A549 (cell line): Measurements from ENCODE around the gene TMEM92. TPM values are rescaled to one million over a fixed set of nuclear protein-coding genes. Genes with fewer than 3 reads are reported as not detected.

Source experiments
- ATAC-seq, 2 experiments: fragments of 200-7000 bp in 1 of 2; fragments of >200 bp in 1 of 2; cut with Nextera tagmentation in 1 of 2; cut with Tn5 transposase in 1 of 2; 3 replicates each; pipeline versions ENCODE4 v1.8.0 to v1.9.1; 2018 to 2020; ENCODE audit warnings: mild to moderate bottlenecking in 1 of 2, moderate library complexity in 1 of 2
- CTCF ChIA-PET: fragments of 300-600 bp; sonication (Branson Sonifier 250); formaldehyde crosslinking; extraction: SDS; loops from one replicate; lab custom pipeline; 2021; ENCODE audit warnings: antibody characterized with exemption, inconsistent platforms; lab: Yijun Ruan, JAX
- POLR2A ChIA-PET: fragments of 350-600 bp; formaldehyde crosslinking; extraction: SDS; loops from one replicate; lab custom pipeline; 2021; ENCODE audit warnings: antibody characterized with exemption, inconsistent platforms; lab: Yijun Ruan, JAX
- DNase-seq, 2 experiments: peaks; one replicate each; pipeline versions ENCODE4 v3.0.0 to v3.0.0-alpha.2; 2011 to 2016; ENCODE audit warnings: low read depth in 1 of 2, low spot score in 1 of 2
- FAIRE-seq: peaks from 2 replicates; lab custom pipeline; 2011; peaks lifted over from hg19 to GRCh38; lab: Jason Lieb, UNC
- H3K27ac ChIP-seq, 2 experiments: fragments of >200 bp; sonication (Bioruptor Twin); formaldehyde crosslinking; 3 replicates each; pipeline ENCODE4 v1.5.1; 2016 to 2017
- H3K4me1 ChIP-seq: fragments of >200 bp; sonication (Bioruptor Twin); formaldehyde crosslinking; 3 replicates; pipeline ENCODE4 v1.6.1; 2016
- H3K4me2 ChIP-seq: fragments of >200 bp; sonication (Bioruptor Twin); formaldehyde crosslinking; 3 replicates; pipeline ENCODE4 v1.6.1; 2016
- H3K4me3 ChIP-seq: fragments of >200 bp; sonication (Bioruptor Twin); formaldehyde crosslinking; 3 replicates; pipeline ENCODE4 v1.5.1; 2016
- H3K9me3 ChIP-seq: fragments of >200 bp; sonication (Bioruptor Twin); formaldehyde crosslinking; 3 replicates; pipeline ENCODE4 v1.6.1; 2016
- CBX2 ChIP-seq: fragments of 200-600 bp; sonication (generic); IDR thresholded peaks from 2 replicates; pipeline ENCODE4 v1.6.1; 2016; ENCODE audit warnings: low read depth, mild to moderate bottlenecking, borderline replicate concordance
- EP300 ChIP-seq, 2 experiments: fragments of >200 bp; sonication (Bioruptor Twin); formaldehyde crosslinking; IDR thresholded peaks; 2 replicates in 1 of 2; 3 replicates in 1 of 2; pipeline ENCODE4 v1.6.1; 2016 to 2017
- ESRRA ChIP-seq: fragments of 150-350 bp; IDR thresholded peaks from 2 replicates; pipeline ENCODE4 v1.6.1; 2014; ENCODE audit warnings: mild to moderate bottlenecking, low read length, borderline replicate concordance
- GATA3 ChIP-seq: IDR thresholded peaks from 2 replicates; pipeline ENCODE4 v1.6.1; 2012; ENCODE audit warnings: borderline replicate concordance
- HOXA7 ChIP-seq: fragments of 250-450 bp; sonication (Bioruptor Pico); IDR thresholded peaks from 2 replicates; pipeline ENCODE4 v1.5.0; 2020; ENCODE audit warnings: mild to moderate bottlenecking, moderate library complexity
- JUN ChIP-seq, 2 experiments: fragments of >200 bp; sonication (Bioruptor Twin); formaldehyde crosslinking; IDR thresholded peaks; 2 replicates in 1 of 2; 3 replicates in 1 of 2; pipeline ENCODE4 v1.6.1; 2016 to 2017
- MYC ChIP-seq: IDR thresholded peaks from 2 replicates; pipeline ENCODE4 v1.6.1; 2012; ENCODE audit warnings: mild to moderate bottlenecking, inconsistent platforms, low read length, improper control_type of control experiment, borderline replicate concordance
- NPAS2 ChIP-seq: fragments of 250-450 bp; sonication (Bioruptor Pico); IDR thresholded peaks from 2 replicates; pipeline ENCODE4 v1.8.0; 2022; ENCODE audit warnings: mild to moderate bottlenecking, moderate library complexity, borderline replicate concordance
- POLR2A ChIP-seq: IDR thresholded peaks from 2 replicates; pipeline ENCODE4 v1.6.1; 2012; ENCODE audit warnings: mild to moderate bottlenecking, low read length
- POLR2AphosphoS2 ChIP-seq: conservative IDR thresholded peaks from 2 replicates; pipeline ENCODE4 v1.6.1; 2012; ENCODE audit warnings: low read length, improper control_type of control experiment, inconsistent platforms
- RAD21 ChIP-seq, 2 experiments: fragments of >200 bp in 1 of 2; sonication (Bioruptor Twin) in 1 of 2; formaldehyde crosslinking in 1 of 2; IDR thresholded peaks in 1 of 2; conservative IDR thresholded peaks in 1 of 2; 2 replicates in 1 of 2; 3 replicates in 1 of 2; pipeline ENCODE4 v1.6.1; 2012 to 2018; ENCODE audit warnings: inconsistent platforms in 1 of 2
- RARB ChIP-seq: fragments of 250-450 bp; sonication (Bioruptor Pico); IDR thresholded peaks from 2 replicates; pipeline ENCODE4 v1.8.0; 2021; ENCODE audit warnings: mild to moderate bottlenecking, moderate library complexity
- RCOR1 ChIP-seq: fragments of 150-350 bp; IDR thresholded peaks from 2 replicates; pipeline ENCODE4 v1.6.1; 2014; ENCODE audit warnings: antibody characterized with exemption, low read length, low read depth
- RFX5 ChIP-seq: fragments of 450-650 bp; IDR thresholded peaks from 2 replicates; pipeline ENCODE4 v1.7.1; 2014; ENCODE audit warnings: antibody characterized with exemption, mild to moderate bottlenecking, moderate library complexity
- RNF2 ChIP-seq: fragments of 200-600 bp; sonication (generic); IDR thresholded peaks from 2 replicates; pipeline ENCODE4 v1.6.1; 2016; ENCODE audit warnings: low read depth, mild to moderate bottlenecking, antibody characterized with exemption, moderate library complexity, borderline replicate concordance
- ZNF302 ChIP-seq: fragments of 250-450 bp; sonication (Bioruptor Pico); IDR thresholded peaks from 2 replicates; pipeline ENCODE4 v1.9.0; 2021; ENCODE audit warnings: inconsistent platforms, mild to moderate bottlenecking, moderate library complexity
- WGBS: methylation state at CpG from one replicate; pipeline ENCODE4 v1.1.6; 2017; ENCODE audit errors: missing lambda C conversion rate; 5-methylcytosine and 5-hydroxymethylcytosine counted together
- polyA plus RNA-seq, 4 experiments: library from polyadenylated mRNA; depleted of rRNA in 3 of 4; stranded (reverse); fragments of >200 nt; fragmentation: RNase III in 1 of 4; extraction: RNeasy Plus Mini Kit Qiagen cat#74134 plus additional on column Dnase treatment in 1 of 4; gene quantifications; 2 replicates in 3 of 4; 3 replicates in 1 of 4; pipeline ENCODE4 v1.2.3, GENCODE V29; 2011 to 2017
- TF ChIP-seq, protein P1 (sequence below): fragments of >200 bp; sonication (Bioruptor Twin); formaldehyde crosslinking; IDR thresholded peaks from 3 replicates; pipeline ENCODE4 v1.5.1; 2016
- TF ChIP-seq, protein P2 (sequence below): IDR thresholded peaks from 2 replicates; pipeline ENCODE4 v1.6.1; 2012; ENCODE audit warnings: low read depth, borderline replicate concordance
- TF ChIP-seq, protein P3 (sequence below): fragments of 150-350 bp; IDR thresholded peaks from 2 replicates; pipeline ENCODE4 v1.6.1; 2014; ENCODE audit warnings: low read depth, mild to moderate bottlenecking, low read length
- TF ChIP-seq, protein P4 (sequence below): fragments of >200 bp; sonication (Bioruptor Twin); formaldehyde crosslinking; IDR thresholded peaks from 3 replicates; pipeline ENCODE4 v1.6.1; 2016

TMEM92 gene
- polyA plus RNA-seq, 2 of the 4 experiments (the other 2 are of a cell fraction) = 10.3 to 27.5 TPM

DNA sequence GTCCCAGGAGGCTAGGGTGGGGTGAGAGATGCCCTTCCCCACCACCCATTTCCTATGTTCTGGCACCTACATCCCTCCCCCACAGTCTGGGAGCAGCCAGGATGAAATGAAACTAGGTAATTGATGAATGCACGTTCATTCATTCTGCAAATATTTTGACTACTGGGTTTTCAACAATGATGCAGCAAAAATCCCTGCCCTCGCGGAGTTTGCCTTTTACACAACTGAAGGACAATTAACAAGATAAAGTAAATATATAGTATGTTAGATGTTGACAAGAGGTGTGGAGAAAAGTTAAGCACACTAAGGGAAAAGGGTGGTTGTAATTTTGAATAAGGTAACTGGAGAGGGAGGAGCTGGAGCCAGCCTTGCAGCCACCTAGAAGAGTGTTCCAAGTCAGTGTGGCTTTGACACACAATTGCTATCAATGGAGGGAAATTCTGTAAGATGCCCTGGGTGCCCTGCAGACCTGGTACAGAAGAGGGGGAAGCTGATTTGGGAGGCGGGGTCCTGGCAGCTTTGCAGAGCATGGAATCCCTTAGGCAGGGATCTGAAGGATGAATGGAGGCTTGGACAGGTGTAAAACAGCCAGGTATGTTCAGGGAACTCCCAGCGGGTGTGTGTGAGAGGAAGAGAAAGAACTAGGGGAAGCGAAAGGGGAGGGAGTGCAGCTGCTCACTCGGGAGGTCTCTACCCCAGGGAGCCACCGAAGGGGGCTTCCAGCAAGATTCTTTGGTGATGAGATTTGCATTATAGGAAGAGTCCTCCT, 2.5 kb downstream of the TMEM92 start (continued):
- TF ChIP-seq, protein P1, sequence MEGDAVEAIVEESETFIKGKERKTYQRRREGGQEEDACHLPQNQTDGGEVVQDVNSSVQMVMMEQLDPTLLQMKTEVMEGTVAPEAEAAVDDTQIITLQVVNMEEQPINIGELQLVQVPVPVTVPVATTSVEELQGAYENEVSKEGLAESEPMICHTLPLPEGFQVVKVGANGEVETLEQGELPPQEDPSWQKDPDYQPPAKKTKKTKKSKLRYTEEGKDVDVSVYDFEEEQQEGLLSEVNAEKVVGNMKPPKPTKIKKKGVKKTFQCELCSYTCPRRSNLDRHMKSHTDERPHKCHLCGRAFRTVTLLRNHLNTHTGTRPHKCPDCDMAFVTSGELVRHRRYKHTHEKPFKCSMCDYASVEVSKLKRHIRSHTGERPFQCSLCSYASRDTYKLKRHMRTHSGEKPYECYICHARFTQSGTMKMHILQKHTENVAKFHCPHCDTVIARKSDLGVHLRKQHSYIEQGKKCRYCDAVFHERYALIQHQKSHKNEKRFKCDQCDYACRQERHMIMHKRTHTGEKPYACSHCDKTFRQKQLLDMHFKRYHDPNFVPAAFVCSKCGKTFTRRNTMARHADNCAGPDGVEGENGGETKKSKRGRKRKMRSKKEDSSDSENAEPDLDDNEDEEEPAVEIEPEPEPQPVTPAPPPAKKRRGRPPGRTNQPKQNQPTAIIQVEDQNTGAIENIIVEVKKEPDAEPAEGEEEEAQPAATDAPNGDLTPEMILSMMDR = no peak
- TF ChIP-seq EP300 (IDR thresholded peaks at IDR 0.05) (no peak), HOXA7 (CRISPR knock-in tag) (no peak), RARB (CRISPR knock-in tag) (no peak), MYC (no peak), RAD21 (conservative IDR thresholded peaks at IDR 0.05 in 1 of 2, IDR thresholded peaks at IDR 0.05 in 1 of 2) (no peak), CBX2 (no peak), NPAS2 (CRISPR knock-in tag) (no peak), ESRRA (no peak), GATA3 (peak; percentile 29; the same call in 1 of the 2 replicates)
- TF ChIP-seq, protein P2, sequence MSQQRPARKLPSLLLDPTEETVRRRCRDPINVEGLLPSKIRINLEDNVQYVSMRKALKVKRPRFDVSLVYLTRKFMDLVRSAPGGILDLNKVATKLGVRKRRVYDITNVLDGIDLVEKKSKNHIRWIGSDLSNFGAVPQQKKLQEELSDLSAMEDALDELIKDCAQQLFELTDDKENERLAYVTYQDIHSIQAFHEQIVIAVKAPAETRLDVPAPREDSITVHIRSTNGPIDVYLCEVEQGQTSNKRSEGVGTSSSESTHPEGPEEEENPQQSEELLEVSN = no peak
- TF ChIP-seq, protein P3, sequence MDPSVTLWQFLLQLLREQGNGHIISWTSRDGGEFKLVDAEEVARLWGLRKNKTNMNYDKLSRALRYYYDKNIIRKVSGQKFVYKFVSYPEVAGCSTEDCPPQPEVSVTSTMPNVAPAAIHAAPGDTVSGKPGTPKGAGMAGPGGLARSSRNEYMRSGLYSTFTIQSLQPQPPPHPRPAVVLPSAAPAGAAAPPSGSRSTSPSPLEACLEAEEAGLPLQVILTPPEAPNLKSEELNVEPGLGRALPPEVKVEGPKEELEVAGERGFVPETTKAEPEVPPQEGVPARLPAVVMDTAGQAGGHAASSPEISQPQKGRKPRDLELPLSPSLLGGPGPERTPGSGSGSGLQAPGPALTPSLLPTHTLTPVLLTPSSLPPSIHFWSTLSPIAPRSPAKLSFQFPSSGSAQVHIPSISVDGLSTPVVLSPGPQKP = no peak

DNA sequence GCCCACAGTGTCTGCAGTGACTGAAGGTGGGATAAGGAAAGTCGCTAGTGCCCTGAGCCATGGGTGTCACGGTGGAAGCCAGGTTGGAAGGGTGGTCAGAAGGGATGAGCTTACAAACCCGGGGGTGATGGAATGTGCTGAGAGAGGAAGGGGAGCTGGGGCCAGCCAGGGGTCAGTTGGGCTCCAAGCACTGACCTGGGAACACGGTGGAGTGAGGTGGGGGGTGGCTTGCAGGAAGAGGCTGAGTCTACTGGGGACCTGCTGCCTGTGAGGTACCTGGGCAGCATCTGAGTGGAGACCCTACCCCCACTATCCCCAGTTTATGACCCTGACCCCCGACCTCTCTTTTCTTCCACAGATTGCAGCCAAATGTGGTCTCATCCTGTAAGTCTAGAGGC, 3.1 kb downstream of the TMEM92 start:
- H3K4me2 ChIP-seq = peak overlapping the region; percentile 94
- WGBS = 61% methylated on average over 5 of the region's 5 CpGs
- DNase-seq (no peak), FAIRE-seq (no peak), ATAC-seq (no peak)
- H3K27ac ChIP-seq = peak overlapping the region; percentile 52 to 91; a peak in 5 of 6 replicates
- peaks cover 75% of the 10 kb centered on the region for H3K4me1 ChIP-seq
- CTCF ChIA-PET = interaction anchor here (1.5 to 46.2 kb wide), 8 partner anchors 3 to 279 kb away, joined by 3 to 1256 read pairs (median 42); partner anchors contain the start of genes COL1A1 and TMEM92
- no peaks in the 10 kb centered on the region for H3K9me3 ChIP-seq
- POLR2A ChIA-PET = interaction anchor here (0.6 to 1.3 kb wide), 2 partner anchors 12 to 64 kb away, joined by 4 to 6 read pairs; no protein-coding TSS in a partner anchor
- H3K4me3 ChIP-seq = no peak overlapping the region
- TF ChIP-seq POLR2A = no peak
- no peak for TF ChIP-seq RFX5
- no peak for TF ChIP-seq RNF2
- TF ChIP-seq POLR2AphosphoS2 = no peak
- no peak for TF ChIP-seq ZNF302 (CRISPR knock-in tag)
- TF ChIP-seq, protein P4, sequence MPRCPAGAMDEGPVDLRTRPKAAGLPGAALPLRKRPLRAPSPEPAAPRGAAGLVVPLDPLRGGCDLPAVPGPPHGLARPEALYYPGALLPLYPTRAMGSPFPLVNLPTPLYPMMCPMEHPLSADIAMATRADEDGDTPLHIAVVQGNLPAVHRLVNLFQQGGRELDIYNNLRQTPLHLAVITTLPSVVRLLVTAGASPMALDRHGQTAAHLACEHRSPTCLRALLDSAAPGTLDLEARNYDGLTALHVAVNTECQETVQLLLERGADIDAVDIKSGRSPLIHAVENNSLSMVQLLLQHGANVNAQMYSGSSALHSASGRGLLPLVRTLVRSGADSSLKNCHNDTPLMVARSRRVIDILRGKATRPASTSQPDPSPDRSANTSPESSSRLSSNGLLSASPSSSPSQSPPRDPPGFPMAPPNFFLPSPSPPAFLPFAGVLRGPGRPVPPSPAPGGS = no peak
- no peak for TF ChIP-seq JUN (IDR thresholded peaks at IDR 0.05)
- TF ChIP-seq RCOR1 = no peak
